ENCODE results near the gene RASD1.
"Not testable (repeated sequence)": the region's sequence is repeated elsewhere in the genome, so short reads cannot be mapped to it uniquely, and the experiment has no call there.

RASD1 gene

GRCh38 chr17:17466511-17466910, 29.7 kb downstream of the RASD1 start:
- FAIRE-seq = no peak
- no peak for DNase-seq (ENCODE audit: insufficient read length, low spot score)
- TF ChIP-seq POU2F2 (IDR thresholded peaks at IDR 0.05; ENCODE audit: low read depth, low read length) = no peak
- TF ChIP-seq POLR2A (IDR thresholded peaks at IDR 0.05; ENCODE audit: low read depth, low read length) = no peak
- no peak for TF ChIP-seq TAF1 (IDR thresholded peaks at IDR 0.05; ENCODE audit: low read depth, low read length)
- no peak for TF ChIP-seq SPI1 (IDR thresholded peaks at IDR 0.05; ENCODE audit: low read depth, low read length)

GRCh38 chr17:17465878-17466277, 30.3 kb downstream of the RASD1 start:
- not testable (repeated sequence) for DNase-seq (ENCODE audit: insufficient read length, low spot score); FAIRE-seq

- no peak for TF ChIP-seq PAX5 (IDR thresholded peaks at IDR 0.05; ENCODE audit: insufficient read depth, low read length, severe bottlenecking)
- no peak for TF ChIP-seq TAF1 (IDR thresholded peaks at IDR 0.05; ENCODE audit: low read depth, low read length)
- TF ChIP-seq POLR2AphosphoS5 (IDR thresholded peaks at IDR 0.05; ENCODE audit: low read depth, low read length) = no peak
- TF ChIP-seq POLR2A (IDR thresholded peaks at IDR 0.05; ENCODE audit: low read depth, low read length) = no peak
- no peak for TF ChIP-seq SPI1 (IDR thresholded peaks at IDR 0.05; ENCODE audit: low read depth, low read length)
- no peak for TF ChIP-seq POU2F2 (IDR thresholded peaks at IDR 0.05; ENCODE audit: low read depth, low read length)
- FAIRE-seq (no peak), DNase-seq (ENCODE audit: insufficient read length, low spot score) (no peak)
Measured at GRCh38 chr17:17463821-17464220, 32.4 kb downstream of the RASD1 start.

- TF ChIP-seq PAX5 (IDR thresholded peaks at IDR 0.05; ENCODE audit: insufficient read depth, low read length, severe bottlenecking) (no peak), SPI1 (IDR thresholded peaks at IDR 0.05; ENCODE audit: low read depth, low read length) (no peak), POU2F2 (IDR thresholded peaks at IDR 0.05; ENCODE audit: low read depth, low read length) (no peak), POLR2AphosphoS5 (IDR thresholded peaks at IDR 0.05; ENCODE audit: low read depth, low read length) (no peak), POLR2A (IDR thresholded peaks at IDR 0.05; ENCODE audit: low read depth, low read length) (no peak), TAF1 (IDR thresholded peaks at IDR 0.05; ENCODE audit: low read depth, low read length) (no peak)
- DNase-seq (ENCODE audit: insufficient read length, low spot score) (no peak), FAIRE-seq (no peak)
Measured at GRCh38 chr17:17462048-17462824, 34.0 kb downstream of the RASD1 start.

- TF ChIP-seq SPI1 (IDR thresholded peaks at IDR 0.05; ENCODE audit: low read depth, low read length) (no peak), POU2F2 (IDR thresholded peaks at IDR 0.05; ENCODE audit: low read depth, low read length) (no peak), PAX5 (IDR thresholded peaks at IDR 0.05; ENCODE audit: insufficient read depth, low read length, severe bottlenecking) (no peak), POLR2A (IDR thresholded peaks at IDR 0.05; ENCODE audit: low read depth, low read length) (no peak), POLR2AphosphoS5 (IDR thresholded peaks at IDR 0.05; ENCODE audit: low read depth, low read length) (no peak), TAF1 (IDR thresholded peaks at IDR 0.05; ENCODE audit: low read depth, low read length) (no peak)
- peak; percentile 94 for FAIRE-seq
- no peak for DNase-seq (ENCODE audit: insufficient read length, low spot score)
Measured at GRCh38 chr17:17460038-17460437, 36.2 kb downstream of the RASD1 start.

- no peak for FAIRE-seq
- DNase-seq (ENCODE audit: insufficient read length, low spot score) = no peak
- TF ChIP-seq TAF1 (IDR thresholded peaks at IDR 0.05; ENCODE audit: low read depth, low read length) (no peak), POLR2AphosphoS5 (IDR thresholded peaks at IDR 0.05; ENCODE audit: low read depth, low read length) (no peak), SPI1 (IDR thresholded peaks at IDR 0.05; ENCODE audit: low read depth, low read length) (no peak), PAX5 (IDR thresholded peaks at IDR 0.05; ENCODE audit: insufficient read depth, low read length, severe bottlenecking) (no peak), POU2F2 (IDR thresholded peaks at IDR 0.05; ENCODE audit: low read depth, low read length) (no peak), POLR2A (IDR thresholded peaks at IDR 0.05; ENCODE audit: low read depth, low read length) (no peak)
Measured at GRCh38 chr17:17457680-17458079, 38.5 kb downstream of the RASD1 start.

GRCh38 chr17:17456251-17456650, 39.9 kb downstream of the RASD1 start:
- FAIRE-seq = no peak
- no peak for DNase-seq (ENCODE audit: insufficient read length, low spot score)
- no peak for TF ChIP-seq TAF1 (IDR thresholded peaks at IDR 0.05; ENCODE audit: low read depth, low read length)
- TF ChIP-seq SPI1 (IDR thresholded peaks at IDR 0.05; ENCODE audit: low read depth, low read length) = no peak
- no peak for TF ChIP-seq POLR2A (IDR thresholded peaks at IDR 0.05; ENCODE audit: low read depth, low read length)
- no peak for TF ChIP-seq POLR2AphosphoS5 (IDR thresholded peaks at IDR 0.05; ENCODE audit: low read depth, low read length)
- TF ChIP-seq PAX5 (IDR thresholded peaks at IDR 0.05; ENCODE audit: insufficient read depth, low read length, severe bottlenecking) = no peak
- TF ChIP-seq POU2F2 (IDR thresholded peaks at IDR 0.05; ENCODE audit: low read depth, low read length) = no peak

- FAIRE-seq (no peak), DNase-seq (ENCODE audit: insufficient read length, low spot score) (no peak)
- TF ChIP-seq PAX5 (IDR thresholded peaks at IDR 0.05; ENCODE audit: insufficient read depth, low read length, severe bottlenecking) = no peak
- TF ChIP-seq POU2F2 (IDR thresholded peaks at IDR 0.05; ENCODE audit: low read depth, low read length) = no peak
- no peak for TF ChIP-seq POLR2AphosphoS5 (IDR thresholded peaks at IDR 0.05; ENCODE audit: low read depth, low read length)
- no peak for TF ChIP-seq SPI1 (IDR thresholded peaks at IDR 0.05; ENCODE audit: low read depth, low read length)
- TF ChIP-seq TAF1 (IDR thresholded peaks at IDR 0.05; ENCODE audit: low read depth, low read length) = no peak
- TF ChIP-seq POLR2A (IDR thresholded peaks at IDR 0.05; ENCODE audit: low read depth, low read length) = no peak
Measured at GRCh38 chr17:17455173-17455572, 41.0 kb downstream of the RASD1 start.

GRCh38 chr17:17454700-17455099, 41.5 kb downstream of the RASD1 start:
- not testable (repeated sequence) for FAIRE-seq; DNase-seq (ENCODE audit: insufficient read length, low spot score)

- FAIRE-seq = no peak
- DNase-seq (ENCODE audit: insufficient read length, low spot score) = no peak
- no peak for TF ChIP-seq PAX5 (IDR thresholded peaks at IDR 0.05; ENCODE audit: insufficient read depth, low read length, severe bottlenecking)
- TF ChIP-seq SPI1 (IDR thresholded peaks at IDR 0.05; ENCODE audit: low read depth, low read length) = no peak
- no peak for TF ChIP-seq TAF1 (IDR thresholded peaks at IDR 0.05; ENCODE audit: low read depth, low read length)
- TF ChIP-seq POLR2AphosphoS5 (IDR thresholded peaks at IDR 0.05; ENCODE audit: low read depth, low read length) = no peak
- TF ChIP-seq POU2F2 (IDR thresholded peaks at IDR 0.05; ENCODE audit: low read depth, low read length) = no peak
- TF ChIP-seq POLR2A (IDR thresholded peaks at IDR 0.05; ENCODE audit: low read depth, low read length) = no peak
Measured at GRCh38 chr17:17454276-17454675, 41.9 kb downstream of the RASD1 start.

Measured in GM12891 (cell line).